Skeletal muscle cell (primary cell): ENCODE measurements around the gene CCNI2.

Experiments used
- DNase-seq: peaks from one replicate; pipeline ENCODE4 v3.0.0-alpha.2; 2010; ENCODE audit warnings: low read depth
- H3K4me3 ChIP-seq: 2 replicates; pipeline ENCODE4 v1.5.1; 2011; ENCODE audit warnings: low read depth, mild to moderate bottlenecking, control low read depth, low read length, moderate library complexity

CCNI2 gene

GRCh38 chr5:132762246-132763000 lies 15.2 kb downstream of the CCNI2 start:
- DNase-seq, result no peak
- H3K4me3 ChIP-seq, result no peak overlapping the region

GRCh38 chr5:132763181-132764036 lies 16.2 kb downstream of the CCNI2 start:
- DNase-seq, result no peak
- H3K4me3 ChIP-seq, result no peak overlapping the region

- no peak for DNase-seq
Measured at GRCh38 chr5:132764051-132764450, 16.8 kb downstream of the CCNI2 start.

GRCh38 chr5:132764671-132765238 lies 17.5 kb downstream of the CCNI2 start:
- H3K4me3 ChIP-seq, result no peak overlapping the region
- DNase-seq, result no peak

More at GRCh38 chr5:132764051-132764450, 16.8 kb downstream of the CCNI2 start:
- no peak overlapping the region for H3K4me3 ChIP-seq

GRCh38 chr5:132765311-132766019 lies 18.2 kb downstream of the CCNI2 start:
- H3K4me3 ChIP-seq, result no peak overlapping the region
- no peak for DNase-seq

GRCh38 chr5:132766020-132766805 lies 19.0 kb downstream of the CCNI2 start:
- no peak overlapping the region for H3K4me3 ChIP-seq
- DNase-seq, result no peak

- H3K4me3 ChIP-seq, result no peak overlapping the region
- DNase-seq, result no peak
Measured at GRCh38 chr5:132766806-132767055, 19.5 kb downstream of the CCNI2 start.

GRCh38 chr5:132767150-132767549 lies 19.9 kb downstream of the CCNI2 start:
- H3K4me3 ChIP-seq, result no peak overlapping the region
- no peak for DNase-seq

- H3K4me3 ChIP-seq, result no peak overlapping the region
- no peak for DNase-seq
Measured at GRCh38 chr5:132768485-132768868, 21.3 kb downstream of the CCNI2 start.

GRCh38 chr5:132770476-132771159 lies 23.4 kb downstream of the CCNI2 start:
- DNase-seq, result no peak
- H3K4me3 ChIP-seq, result no peak overlapping the region

GRCh38 chr5:132771503-132771998 lies 24.3 kb downstream of the CCNI2 start:
- peak; percentile 32 for DNase-seq
- no peak overlapping the region for H3K4me3 ChIP-seq

- H3K4me3 ChIP-seq, result no peak overlapping the region
- no peak for DNase-seq
Measured at GRCh38 chr5:132772291-132773070, 25.3 kb downstream of the CCNI2 start.

- H3K4me3 ChIP-seq, result no peak overlapping the region
- no peak for DNase-seq
Measured at GRCh38 chr5:132773114-132773513, 25.9 kb downstream of the CCNI2 start.

GRCh38 chr5:132773601-132774355 lies 26.6 kb downstream of the CCNI2 start:
- DNase-seq, result no peak
- H3K4me3 ChIP-seq, result no peak overlapping the region

- DNase-seq, result no peak
- H3K4me3 ChIP-seq, result no peak overlapping the region
Measured at GRCh38 chr5:132774406-132774805, 27.2 kb downstream of the CCNI2 start.

GRCh38 chr5:132774896-132775295 lies 27.7 kb downstream of the CCNI2 start:
- H3K4me3 ChIP-seq, result no peak overlapping the region
- no peak for DNase-seq

- H3K4me3 ChIP-seq, result peak overlapping the region; percentile 74
- DNase-seq, result no peak
Measured at GRCh38 chr5:132775476-132775961, 28.3 kb downstream of the CCNI2 start.
